Activated CD8-positive, alpha-beta memory T cell treated with anti-CD3 and anti-CD28 coated beads, Interleukin-2, amount 50 U/mL, for 4 hours (primary cell): ENCODE results near the gene PLCH1.

Experiments
- DNase-seq: peaks from one replicate; pipeline ENCODE4 v3.0.0-alpha.2; 2020

Gene PLCH1

DNA sequence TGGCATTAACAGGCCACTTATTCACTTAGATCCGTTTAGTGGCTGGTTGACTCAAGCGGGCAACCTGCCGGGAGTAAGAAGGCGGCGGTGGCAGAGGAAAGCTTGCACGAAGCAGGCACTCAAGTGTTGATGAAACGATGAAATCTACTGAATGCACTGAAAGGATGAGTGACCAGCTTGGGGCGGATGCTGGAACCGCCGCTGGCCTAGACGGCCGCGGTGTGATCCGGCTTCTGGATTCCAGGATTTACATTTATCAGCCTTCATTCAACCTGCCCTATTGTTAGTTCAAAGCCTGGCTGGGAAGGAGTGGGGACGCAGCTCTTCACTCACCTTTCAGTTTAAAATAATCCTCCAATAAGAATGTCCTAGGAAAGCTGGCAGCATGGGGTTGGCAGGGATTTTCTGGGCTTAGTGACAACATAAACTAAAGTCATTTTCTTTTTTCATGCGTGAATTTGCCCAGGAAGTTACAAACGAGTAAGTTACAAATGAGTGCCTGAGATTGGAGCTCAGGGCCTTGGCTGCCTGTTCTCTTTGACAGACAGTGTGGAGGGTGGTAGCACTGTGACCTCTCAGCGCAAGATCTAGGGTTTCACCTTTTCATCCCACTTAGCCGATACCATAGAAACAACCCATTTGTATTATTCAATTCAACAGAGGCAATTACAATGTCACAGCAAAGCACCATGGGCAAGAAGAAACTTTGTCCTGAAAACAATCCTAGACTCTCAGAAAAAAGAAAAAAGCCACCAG, 1.1 kb upstream of the PLCH1 start:
- DNase-seq, result peak; percentile 15

DNA sequence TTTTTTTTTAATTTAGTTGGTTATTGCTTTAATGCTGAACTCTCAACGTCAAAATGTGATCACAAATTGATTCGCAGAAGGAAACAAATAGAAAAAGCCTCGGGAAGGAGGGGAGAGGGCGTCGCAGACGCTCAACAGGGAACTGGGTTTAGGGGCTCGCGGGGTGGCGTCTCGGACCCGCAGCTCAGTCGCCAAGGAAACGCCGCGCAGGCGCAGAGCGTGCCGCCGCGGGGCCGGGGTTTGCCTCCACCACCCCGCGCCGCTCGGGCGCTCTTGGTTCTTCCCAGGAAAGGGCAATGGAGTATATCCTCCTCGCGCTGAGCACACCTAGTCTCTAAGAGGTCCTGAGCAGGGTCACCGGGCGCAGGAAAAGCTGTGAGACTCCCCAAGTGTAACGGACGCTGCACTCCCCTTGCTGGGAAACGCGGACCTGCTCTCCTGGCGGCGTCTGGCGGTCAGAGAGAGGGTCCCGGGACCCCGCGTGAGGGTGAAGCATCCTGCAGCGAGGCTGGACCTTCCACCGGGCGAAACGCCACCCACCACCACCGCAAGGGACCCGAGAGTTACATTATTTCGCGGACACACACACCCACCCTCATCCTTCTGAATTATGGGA, 753 bp downstream of the PLCH1 start:
- peak; percentile 42 for DNase-seq

DNA sequence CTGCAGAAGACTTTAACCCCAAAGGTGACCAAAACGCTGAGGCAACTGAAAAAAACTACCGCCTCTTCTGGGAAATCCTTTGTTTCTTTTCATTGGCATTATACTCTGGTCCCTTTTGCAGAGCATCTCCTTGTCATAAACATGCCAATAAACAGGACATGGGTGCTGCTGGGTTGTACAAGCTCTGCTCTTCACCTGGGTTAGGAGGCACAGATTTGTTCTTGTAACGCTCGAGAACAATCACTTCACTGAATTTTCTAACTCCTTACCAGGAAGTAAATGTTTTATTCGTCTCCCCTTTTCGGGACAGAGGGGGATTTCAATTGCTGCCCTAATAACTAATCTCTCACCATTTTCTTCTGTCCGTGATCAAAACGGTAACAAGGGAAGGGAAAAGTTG, 1.3 kb downstream of the PLCH1 start:
- no peak for DNase-seq

DNA sequence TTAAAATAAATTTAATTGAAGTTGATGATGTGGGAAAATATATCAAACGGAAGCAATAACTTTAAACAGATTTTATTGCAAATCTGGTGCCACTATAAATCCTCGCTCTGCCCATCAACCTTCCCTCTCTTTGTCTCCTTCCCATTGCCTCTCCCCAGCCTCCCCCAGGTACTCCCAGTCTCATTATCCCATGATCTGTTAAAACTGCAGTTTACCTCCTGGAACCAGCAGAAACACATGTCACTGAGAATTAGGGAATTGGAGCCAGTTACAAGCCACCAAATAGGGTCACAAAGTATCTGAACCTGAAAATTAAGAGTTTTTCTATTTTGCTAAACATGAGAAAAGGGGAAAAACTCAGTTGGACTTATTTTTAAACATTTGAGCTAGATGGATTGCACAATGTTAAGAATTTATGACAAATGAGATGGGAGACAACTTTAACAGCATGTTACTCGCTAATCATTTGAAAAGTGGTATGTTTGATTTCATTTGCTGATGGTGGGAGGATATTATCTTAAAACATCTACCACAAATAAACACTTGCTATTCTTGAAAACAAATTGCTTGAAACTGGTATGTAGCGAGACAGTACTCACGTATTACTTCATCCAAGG, 2.4 kb downstream of the PLCH1 start:
- no peak for DNase-seq

DNA sequence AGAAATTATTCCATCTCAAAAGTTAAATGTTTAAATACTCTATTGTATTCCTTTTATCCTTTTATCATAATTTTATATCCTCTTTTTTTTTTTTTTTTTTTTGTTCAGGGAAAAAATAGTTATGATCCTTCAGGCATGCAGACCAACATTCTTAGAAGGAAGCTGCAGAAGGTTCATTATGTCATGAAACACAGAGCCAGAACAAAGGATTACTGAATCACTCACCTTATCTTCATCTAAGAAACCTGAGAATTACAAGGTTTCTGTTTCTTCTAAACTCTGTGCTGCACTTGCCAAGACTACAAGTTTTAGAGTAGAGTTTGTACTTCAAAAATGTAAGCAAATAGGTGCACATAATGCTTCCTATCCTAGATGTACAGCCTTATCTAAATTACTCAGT, 3.3 kb downstream of the PLCH1 start:
- no peak for DNase-seq

DNA sequence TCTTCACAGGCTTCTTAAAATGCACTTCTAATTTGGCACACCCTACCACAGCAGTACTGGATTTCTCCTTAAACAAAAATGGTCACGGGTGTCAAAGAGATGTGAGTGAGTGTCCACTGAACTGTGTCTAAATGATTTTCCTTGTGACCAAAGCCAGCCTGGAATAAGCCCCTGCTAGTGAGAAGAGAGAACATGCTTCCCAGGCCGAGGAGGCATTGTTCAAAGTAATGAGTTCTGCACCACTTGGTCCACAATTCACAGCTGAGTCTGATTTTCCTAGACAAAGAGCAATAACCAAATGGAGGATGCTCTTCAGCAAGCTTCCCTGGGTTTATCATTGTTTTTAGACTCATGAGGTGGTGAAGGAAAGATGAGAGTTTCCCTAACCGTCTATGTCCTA, 3.8 kb downstream of the PLCH1 start:
- no peak for DNase-seq

DNA sequence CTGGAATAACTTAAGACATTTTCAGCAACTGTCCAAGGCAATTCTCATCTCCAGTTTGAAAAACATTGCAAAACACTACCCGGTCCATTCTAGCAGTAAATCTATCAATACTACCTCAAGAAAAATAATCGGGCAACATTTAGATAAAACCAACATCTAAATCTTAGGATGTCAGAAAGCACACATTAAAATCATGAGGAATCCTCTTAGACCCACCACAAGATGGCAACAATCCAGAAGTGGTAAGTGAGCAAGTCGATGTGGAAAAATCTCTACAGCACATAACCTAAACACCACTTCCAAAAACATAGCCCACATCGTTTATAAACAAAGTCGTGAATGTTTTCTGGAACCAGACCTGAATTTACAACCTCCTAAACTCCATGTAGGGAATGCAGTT, 5.7 kb downstream of the PLCH1 start:
- DNase-seq, result no peak

DNA sequence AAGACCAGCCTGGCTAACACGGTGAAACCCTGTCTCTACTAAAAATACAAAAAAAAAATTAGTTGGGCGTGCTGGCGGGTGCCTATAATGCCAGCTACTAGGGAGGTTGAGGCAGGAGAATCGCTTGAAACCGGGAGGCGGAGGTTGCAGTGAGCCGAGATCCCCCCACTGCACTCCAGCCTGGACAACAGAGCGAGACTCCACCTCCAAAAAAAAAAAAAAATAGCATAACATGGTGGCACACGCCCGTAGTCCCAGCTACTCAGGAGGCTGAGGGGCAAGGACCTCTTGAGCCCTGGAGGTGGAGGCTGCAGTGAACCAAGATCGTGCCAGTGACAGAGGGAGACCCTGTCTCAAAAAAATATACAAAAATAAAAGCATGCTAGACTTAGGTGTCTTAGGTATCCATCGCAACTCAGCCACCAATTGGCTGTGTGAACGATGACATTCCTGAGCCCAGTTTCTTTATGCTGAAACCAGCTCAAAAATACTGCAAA, 6.2 kb downstream of the PLCH1 start:
- no peak for DNase-seq

DNA sequence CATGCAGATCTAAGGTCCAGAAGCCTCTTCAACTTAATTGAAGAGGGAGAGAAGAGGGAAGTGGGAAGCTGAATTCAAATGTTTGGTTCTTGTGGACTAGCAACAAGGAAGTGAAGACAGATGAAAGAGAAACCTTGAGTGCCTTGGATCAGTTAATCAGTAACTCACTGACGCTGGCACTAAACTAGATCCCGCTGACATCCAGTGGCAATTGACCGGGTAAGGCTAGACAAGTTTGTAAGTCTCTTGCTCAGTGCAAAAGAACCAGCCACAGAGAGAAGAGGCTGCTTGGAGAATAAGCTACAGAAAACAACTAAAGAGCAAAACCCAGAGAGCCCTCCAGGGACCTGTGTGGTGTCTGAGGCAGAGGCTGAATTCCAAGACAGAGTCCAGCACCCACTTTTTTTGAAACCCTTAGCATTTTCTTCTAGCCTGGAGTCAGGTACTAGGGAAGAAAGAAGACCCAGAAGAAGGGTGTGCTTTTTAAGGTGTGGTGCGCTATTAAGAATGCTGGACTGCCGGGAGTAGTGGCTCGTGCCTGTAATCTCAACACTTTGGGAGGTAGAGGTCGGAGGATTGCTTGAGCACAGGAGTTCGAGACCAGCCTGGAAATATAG, 6.9 kb downstream of the PLCH1 start:
- no peak for DNase-seq

DNA sequence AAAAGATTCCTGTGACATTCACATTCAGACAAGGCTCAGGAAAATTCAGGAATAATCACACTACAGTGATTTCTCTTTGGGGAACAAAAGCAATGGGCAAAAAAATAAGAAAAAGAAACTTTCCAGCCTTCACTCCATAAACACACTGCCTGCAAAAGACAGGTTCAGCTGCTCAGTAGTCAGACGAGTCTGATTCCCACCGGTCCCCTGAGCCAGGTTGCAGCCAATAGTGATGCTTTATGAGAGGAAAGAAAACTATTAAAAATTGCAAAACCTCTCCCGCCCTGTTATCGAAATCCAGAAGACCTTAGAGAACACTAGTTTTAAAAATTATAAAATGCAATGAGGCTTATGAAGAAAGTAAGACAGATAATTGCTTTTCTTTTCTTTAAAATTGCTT, 8.5 kb downstream of the PLCH1 start:
- no peak for DNase-seq

DNA sequence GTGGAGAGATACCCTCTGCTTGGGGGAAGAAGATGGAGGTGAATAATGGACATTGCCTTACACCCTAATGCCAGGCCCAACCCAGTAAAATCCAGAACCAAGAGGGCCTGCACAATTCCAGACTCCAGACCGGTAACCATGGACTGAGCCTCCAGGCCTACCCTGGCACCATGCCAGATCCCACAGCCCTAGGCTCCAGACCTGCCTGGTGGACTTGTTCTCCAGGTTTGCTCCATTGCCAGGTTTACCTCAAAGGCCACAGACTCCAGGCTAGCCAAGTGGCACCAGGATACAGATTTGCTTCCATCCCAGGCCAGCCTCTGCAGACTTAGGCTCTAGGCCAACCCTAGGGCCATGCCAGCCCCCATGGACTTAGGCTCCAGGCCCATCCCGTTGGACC, 14.0 kb downstream of the PLCH1 start:
- no peak for DNase-seq

DNA sequence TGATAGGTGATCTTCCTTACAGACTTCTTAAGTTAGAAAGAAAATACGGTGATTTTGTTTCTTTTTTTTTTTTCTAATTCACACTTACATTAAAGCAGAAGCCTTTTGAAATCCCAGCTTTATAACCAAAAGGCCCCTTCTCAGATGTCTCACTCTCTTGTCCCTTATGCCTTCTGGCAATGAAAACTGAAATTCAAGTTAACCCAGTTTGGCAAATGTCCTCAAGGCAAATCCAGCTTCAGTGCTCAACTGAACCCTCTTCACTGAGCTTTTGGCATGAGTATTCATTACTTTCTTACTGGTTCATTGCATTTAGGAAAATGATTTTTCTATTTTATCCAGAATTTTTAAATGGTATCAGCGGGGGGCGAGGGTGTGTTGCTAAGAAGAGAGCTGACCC, 17.0 kb downstream of the PLCH1 start:
- DNase-seq, result no peak

DNA sequence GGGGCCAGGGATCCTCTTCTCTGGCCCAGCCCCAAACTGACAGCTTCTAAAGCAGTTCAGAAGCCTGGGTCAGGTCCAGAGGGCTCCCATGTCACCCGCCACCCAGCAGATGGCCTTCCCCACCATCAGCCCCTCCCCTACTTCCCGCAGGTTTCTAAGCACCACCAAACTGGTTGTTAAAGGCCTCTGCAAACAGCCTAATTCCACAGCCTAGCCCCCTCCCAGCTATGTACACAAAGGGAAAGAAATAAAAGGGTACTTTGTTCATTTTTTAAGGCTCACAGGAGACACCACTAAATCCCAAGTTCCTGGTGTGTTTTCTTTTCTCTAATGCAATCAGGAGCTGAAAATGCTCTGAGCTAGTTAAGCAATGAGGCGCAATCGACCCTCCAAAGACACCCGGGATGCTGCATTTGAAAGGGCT, 30.6 kb downstream of the PLCH1 start:
- DNase-seq, result no peak

DNA sequence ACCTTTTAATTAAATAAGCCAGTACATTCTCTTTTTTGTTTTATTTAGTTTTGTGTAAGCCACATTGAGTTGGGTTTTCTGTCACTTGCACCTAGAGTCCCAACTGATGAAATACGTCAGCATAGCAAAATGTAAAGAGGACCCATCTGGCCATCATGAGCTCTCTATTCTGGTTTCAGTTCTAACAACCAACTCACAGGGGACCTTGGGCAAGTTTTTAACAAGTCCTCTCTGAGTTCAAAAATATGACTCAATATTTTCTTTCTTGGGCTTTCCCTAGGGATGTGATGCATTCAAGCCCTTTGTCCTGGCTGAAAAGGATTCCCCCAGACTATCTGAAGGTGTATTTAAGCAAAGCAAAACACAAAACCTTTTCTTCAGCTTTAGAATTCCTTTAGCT, 32.9 kb downstream of the PLCH1 start:
- no peak for DNase-seq

DNA sequence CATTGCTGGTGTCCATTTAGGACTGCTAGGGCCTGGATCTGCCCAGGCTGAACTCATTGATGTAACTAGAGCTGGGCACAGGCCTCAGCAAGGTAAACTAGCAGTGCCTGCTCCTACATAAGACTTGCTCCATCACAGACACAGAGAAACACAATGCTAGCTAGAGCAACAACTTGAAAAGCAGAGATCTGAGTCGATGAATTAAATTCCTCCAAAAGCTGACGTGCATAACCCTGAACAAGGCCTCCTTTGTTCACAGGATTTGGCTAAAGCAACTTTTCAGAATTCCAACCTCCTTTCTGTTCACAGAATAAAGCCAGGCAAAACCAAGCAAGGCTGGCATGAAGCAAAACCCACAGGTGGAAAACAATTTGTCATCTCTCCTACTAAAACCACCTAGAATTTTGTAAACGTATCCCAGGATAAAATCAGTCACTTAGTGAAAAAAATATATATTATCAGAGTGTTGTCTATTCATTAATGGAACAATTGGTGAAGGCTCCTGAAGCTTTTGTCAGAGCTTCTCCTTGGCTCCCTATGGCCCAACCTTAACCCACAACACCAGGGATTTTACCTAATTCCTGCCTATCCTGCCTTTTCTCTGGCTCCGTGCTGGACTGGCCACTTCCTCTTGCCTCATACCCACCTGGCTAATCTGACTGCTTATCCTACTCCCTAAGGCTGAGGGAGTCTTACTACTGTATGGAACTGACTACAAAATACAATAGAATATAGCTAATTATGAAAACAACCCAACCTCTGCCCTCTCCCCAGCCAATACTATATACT, 39.9 kb downstream of the PLCH1 start:
- DNase-seq, result no peak

DNA sequence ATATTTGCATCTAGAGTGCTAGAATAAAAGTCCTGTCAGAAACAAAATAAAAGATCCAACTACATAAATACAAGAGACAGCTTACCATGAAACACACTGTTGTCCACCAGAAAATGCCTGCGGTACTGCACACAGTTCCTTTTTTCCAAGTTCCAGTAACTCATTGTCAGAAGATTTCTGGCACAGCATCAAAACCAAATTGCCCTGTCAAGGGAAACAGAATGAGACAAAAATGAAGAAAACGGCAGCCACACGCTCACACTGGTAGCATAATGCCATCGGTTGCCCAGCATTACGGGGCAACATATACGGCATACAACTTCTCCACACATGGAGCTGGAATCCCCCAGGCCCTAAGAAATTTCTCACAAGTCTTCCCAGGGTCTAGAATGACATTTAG, 40.8 kb downstream of the PLCH1 start:
- no peak for DNase-seq

DNA sequence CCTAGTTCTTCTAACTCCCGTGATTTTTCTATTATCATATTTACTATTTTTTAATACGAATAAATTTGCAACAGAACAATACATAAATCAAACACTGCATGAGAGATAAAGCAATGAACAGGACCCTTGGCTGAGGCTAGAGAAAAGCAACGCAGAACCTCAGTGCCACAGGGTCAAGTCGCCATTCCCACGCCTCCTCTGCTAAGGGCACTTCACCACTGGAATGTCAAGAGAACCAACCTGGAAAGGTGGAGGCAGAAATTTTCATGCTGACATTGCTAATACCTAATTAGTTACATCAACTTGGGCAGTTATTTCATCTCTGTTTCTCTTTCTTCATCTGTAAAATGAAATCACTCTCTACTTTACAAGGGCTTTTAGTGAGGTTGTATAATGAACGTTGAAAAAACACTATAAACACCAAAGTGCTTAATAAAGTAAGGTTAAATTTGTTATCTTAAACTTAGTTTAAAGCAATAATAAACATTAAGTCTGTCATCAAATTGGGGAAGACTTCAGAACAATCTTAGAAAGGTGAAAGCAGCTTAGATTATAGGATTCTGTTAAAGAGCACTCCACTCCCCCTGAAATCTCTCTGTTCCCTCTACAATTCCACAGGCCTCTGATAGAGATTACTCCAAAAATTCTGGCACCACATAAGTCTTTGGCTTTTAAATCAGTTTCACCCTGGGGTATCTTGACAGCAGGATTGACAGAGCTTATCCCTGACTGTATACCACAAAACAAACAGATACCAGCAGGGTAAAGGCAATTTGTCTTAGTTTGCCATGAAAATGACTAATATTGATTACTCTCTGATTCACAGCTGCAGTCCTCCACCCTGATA, 41.9 kb downstream of the PLCH1 start:
- DNase-seq, result no peak

DNA sequence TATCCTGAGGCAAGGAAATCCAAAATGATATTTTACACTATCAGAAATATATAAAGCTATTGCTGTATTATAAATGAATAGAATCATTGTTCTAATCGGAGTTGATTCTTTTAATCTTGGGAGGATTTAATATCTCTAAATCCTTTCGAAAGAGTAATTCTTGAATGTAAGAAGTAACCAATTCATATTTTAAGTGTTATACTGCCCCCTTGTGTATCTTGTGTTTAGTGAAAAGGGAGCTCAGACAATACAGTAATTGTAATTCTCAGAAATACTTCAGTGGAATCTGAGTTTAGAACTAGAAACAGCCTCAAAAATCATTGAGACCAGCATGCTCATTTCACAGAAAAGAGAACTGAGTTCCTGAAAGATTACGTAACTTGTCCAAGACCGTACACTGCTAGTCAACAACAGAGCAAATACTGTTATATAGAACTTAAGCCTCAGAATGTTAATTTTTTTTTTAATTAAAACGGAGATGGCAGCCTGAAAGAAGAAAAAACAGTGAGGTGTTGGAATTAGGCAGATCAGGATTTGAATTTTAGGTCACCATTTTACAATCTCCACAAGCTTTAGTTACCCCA, 42.9 kb downstream of the PLCH1 start:
- no peak for DNase-seq

DNA sequence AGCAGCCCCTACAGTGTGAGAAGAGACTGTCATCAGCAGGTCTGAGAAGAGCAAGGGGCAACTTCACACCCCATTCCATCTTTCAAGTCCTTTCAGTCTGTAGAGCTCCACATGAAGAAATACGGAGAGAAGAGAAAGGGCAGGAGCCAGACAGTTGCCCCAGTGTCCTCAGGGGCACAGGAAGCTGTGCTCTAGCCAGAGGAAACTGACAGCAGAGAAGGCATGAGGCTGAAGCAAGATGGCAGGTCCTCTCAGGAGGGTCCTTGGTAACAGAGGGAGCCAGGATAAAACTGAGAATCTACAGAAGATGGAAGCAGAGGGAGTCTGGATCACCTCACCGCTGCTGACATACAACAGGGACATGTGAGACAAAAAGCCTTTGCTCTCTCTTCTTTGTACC, 47.3 kb downstream of the PLCH1 start:
- no peak for DNase-seq

DNA sequence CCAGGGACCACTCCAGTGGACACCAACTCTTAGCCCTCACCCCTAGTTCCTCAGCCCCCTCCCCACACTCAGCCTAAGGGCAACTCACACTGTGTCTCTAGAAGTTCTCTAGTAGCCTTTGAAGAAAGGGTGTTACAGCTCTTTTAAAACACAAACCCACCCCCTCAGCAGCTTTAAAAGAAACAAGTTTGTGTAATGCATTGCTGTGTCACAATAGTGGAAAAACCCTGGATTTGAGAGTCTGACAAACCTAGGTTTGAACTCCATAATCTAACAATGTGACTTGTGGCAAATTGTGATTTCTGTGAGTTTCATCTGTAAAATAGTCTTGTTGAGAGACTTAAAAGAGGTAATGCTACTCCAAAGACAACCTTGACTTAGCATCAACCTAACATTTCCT, 54.0 kb downstream of the PLCH1 start:
- no peak for DNase-seq

DNA sequence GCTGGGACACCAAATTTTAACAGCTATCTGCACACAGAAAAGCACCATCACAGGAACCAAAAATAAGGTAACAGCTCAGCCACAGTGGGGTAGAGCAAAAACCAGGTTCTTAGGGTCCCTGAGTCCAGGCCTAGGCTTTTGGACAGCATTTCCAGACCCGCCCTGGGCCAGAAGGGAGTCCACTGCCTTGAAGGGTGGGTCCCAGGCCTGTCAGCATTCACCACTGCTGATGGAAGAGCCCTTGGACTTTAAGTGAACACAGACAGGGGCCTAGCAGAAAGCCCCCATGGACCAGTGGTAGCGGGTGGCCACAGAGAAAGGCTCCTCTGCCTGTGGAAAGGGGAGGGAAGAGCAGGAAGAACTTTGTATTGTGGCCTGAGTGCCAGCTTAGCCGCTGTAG, 56.4 kb downstream of the PLCH1 start:
- no peak for DNase-seq

DNA sequence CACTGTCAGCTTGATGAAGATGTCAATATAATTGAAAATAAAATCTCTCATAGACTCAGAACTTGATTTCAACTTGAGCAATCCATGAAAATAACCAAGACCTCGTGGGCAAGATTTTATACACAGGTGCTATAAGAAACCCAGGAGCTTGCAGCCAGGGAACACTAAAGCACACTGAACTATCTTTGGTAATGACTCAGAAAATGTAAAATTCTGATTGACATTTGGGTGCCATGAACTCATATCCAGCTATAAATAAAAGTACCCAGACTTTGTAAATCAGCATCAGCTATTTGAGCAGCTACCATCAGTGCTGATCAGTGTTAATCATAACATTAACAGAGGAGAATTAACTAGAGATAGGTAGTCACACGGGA, 61.5 kb downstream of the PLCH1 start:
- DNase-seq, result no peak
